ENCODE measurements around the gene GNAQ. TPM values are rescaled to one million over a fixed set of nuclear protein-coding genes. Genes with fewer than 3 reads are reported as not detected.

Gene GNAQ
- total and polyA plus RNA-seq, 8 donors: 13.1 to 75.3 (median 38.5) TPM

DNA sequence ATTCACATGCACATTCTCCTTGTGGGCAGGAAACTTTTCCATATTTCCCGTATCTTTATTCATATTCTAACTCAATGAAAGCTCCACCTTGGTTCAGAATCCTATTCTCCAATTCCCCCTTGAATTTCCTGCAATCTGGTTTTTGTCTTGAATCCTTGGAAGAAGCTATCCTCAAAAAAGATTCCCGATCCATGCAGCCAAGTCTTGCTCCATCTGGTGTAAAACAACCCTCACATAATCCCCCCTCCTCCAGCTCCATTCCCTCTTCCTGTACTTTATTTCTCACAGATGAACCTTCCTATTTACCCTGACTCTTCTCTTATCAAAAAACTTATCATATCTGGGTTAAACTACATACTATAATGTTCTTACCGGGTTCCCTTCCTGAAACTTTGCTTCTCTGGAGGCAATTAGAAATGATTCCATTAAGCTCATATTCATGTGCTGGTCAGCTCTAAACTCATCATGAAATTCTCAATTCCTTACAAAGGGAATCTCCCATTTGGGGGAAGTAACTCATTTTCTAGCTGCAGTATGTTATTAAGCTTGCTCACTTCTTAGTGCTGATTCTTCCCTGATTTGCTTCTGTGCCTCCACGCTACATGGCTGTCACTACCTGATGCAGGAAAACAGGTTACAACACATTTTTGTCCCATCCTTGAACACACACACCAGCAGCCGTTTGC is 81.7 kb downstream of the GNAQ start:
- no peak for TF ChIP-seq POLR2A (IDR thresholded peaks at IDR 0.05)
- no peak for TF ChIP-seq EP300 (IDR thresholded peaks at IDR 0.05)
- TF ChIP-seq, protein P1, sequence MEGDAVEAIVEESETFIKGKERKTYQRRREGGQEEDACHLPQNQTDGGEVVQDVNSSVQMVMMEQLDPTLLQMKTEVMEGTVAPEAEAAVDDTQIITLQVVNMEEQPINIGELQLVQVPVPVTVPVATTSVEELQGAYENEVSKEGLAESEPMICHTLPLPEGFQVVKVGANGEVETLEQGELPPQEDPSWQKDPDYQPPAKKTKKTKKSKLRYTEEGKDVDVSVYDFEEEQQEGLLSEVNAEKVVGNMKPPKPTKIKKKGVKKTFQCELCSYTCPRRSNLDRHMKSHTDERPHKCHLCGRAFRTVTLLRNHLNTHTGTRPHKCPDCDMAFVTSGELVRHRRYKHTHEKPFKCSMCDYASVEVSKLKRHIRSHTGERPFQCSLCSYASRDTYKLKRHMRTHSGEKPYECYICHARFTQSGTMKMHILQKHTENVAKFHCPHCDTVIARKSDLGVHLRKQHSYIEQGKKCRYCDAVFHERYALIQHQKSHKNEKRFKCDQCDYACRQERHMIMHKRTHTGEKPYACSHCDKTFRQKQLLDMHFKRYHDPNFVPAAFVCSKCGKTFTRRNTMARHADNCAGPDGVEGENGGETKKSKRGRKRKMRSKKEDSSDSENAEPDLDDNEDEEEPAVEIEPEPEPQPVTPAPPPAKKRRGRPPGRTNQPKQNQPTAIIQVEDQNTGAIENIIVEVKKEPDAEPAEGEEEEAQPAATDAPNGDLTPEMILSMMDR (IDR thresholded peaks at IDR 0.05): no peak
- TF ChIP-seq POLR2AphosphoS5 (IDR thresholded peaks at IDR 0.05): no peak
- no peak overlapping the region for H3K27ac ChIP-seq
- H3K9me3 ChIP-seq: no peaks in the 10 kb centered on the region
- H3K4me1 ChIP-seq: peaks cover 67 to 95% (median 83%) of the 10 kb centered on the region in 4 donors
- intact Hi-C loops (cut with DNase I; ENCODE audit: low total_unique reads): no loop called here
- no peaks in the 10 kb centered on the region for H3K27me3 ChIP-seq
- no peaks in the 10 kb centered on the region for H3K36me3 ChIP-seq
- DNase-seq: no peak
- 57 to 72% (median 68%) methylated on average over 5 of the region's 5 CpGs for WGBS, 5 donors
- no peak overlapping the region for H3K4me3 ChIP-seq

DNA sequence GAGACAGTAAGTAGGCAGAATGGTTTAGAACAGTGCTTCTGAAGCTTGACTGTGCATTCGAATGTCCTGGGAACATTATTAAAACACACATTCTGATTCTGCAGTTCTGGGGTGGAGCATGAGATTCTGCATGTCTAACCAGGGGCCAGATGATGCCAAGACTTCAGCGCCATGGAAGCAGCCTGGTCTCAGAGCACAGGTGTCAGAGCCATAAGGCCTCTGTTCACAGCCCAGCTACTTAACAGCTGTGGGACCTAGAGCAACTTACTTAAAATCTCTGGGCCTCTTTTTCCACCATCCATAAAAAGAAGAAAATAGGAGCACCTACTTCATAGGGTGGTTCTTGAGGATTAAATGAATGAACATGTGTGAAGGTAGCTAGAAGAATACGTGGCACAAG is 84.0 kb downstream of the GNAQ start:
- WGBS, 5 donors: 65 to 79% (median 65%) methylated on average over 3 of the region's 3 CpGs
- TF ChIP-seq POLR2A (IDR thresholded peaks at IDR 0.05) (no peak), EP300 (IDR thresholded peaks at IDR 0.05) (no peak), POLR2AphosphoS5 (IDR thresholded peaks at IDR 0.05) (no peak)
- TF ChIP-seq, protein P1 (IDR thresholded peaks at IDR 0.05): no peak
- H3K4me1 ChIP-seq: peaks cover 57 to 95% (median 78%) of the 10 kb centered on the region in 4 donors

DNA sequence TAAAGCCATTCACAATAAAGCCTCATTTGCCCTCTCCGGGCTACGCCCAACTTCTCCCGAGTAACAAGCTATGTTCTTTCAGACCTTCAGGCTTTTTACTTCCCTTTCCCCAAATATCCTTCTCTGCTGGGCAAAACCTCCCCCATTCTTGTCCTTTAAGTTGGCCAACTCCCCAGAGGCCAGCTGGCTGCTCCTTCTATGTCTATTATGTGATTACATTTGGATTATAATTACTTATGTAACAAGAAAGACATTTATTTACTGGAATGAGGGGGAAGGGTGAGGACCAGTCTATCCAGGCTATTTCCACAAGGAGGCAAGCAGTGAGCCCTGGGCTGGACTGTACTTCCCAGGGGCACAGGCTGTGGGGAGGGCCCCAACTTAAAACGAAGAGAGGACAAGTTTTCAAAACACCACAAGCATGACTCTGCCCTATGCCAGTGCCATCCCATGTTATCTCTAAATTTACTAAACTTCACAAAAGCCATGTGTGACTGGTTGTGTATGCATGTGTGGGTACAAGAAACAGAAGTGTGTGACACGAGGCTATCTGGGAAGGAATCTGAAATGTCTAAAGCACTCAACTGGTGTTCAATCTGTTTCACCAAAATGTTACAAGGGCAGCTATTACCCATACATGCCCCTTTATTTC is 84.5 kb downstream of the GNAQ start:
- peak overlapping the region in 1 of 4 donors; percentile 11 for H3K4me3 ChIP-seq
- peaks cover 52 to 95% (median 76%) of the 10 kb centered on the region in 4 donors for H3K4me1 ChIP-seq
- DNase-seq: peak; percentile 48 to 55
- no peaks in the 10 kb centered on the region for H3K27me3 ChIP-seq
- no peaks in the 10 kb centered on the region for H3K36me3 ChIP-seq
- 10 to 35% (median 24%) methylated on average over 5 of the region's 5 CpGs for WGBS, 5 donors
- peak overlapping the region; percentile 14 to 85 (median 64) for H3K27ac ChIP-seq
- no peak for TF ChIP-seq POLR2A (IDR thresholded peaks at IDR 0.05)
- TF ChIP-seq POLR2AphosphoS5 (IDR thresholded peaks at IDR 0.05): peak in 1 of 3 donors; percentile 47
- intact Hi-C loops (cut with DNase I; ENCODE audit: low total_unique reads): no loop called here
- H3K9me3 ChIP-seq: no peaks in the 10 kb centered on the region

More for the DNA sequence above, 84.0 kb downstream of the GNAQ start:
- H3K36me3 ChIP-seq: no peaks in the 10 kb centered on the region
- DNase-seq: no peak
- no peaks in the 10 kb centered on the region for H3K27me3 ChIP-seq
- intact Hi-C loops (cut with DNase I; ENCODE audit: low total_unique reads): no loop called here
- no peaks in the 10 kb centered on the region for H3K9me3 ChIP-seq
- H3K4me3 ChIP-seq: no peak overlapping the region
- peak overlapping the region; percentile 14 to 85 (median 64) for H3K27ac ChIP-seq

GRCh38 chr9:77946296-77946695 is 85.3 kb downstream of the GNAQ start:
- TF ChIP-seq POLR2A (IDR thresholded peaks at IDR 0.05): no peak
- Histone ChIP-seq H3K9me3 (no peaks in the 10 kb centered on the region), H3K27me3 (no peaks in the 10 kb centered on the region), H3K27ac (peak overlapping the region in 3 of 5 donors; percentile 60 to 85 (median 74)), H3K4me1 (peaks cover 52 to 92% (median 72%) of the 10 kb centered on the region in 4 donors), H3K36me3 (no peaks in the 10 kb centered on the region), H3K4me3 (peak overlapping the region in 1 of 4 donors; percentile 11)
- intact Hi-C loops (cut with DNase I; ENCODE audit: low total_unique reads): no loop called here
- WGBS, 5 donors: 39 to 63% (median 45%) methylated on average over 4 of the region's 4 CpGs
- no peak for DNase-seq

DNA sequence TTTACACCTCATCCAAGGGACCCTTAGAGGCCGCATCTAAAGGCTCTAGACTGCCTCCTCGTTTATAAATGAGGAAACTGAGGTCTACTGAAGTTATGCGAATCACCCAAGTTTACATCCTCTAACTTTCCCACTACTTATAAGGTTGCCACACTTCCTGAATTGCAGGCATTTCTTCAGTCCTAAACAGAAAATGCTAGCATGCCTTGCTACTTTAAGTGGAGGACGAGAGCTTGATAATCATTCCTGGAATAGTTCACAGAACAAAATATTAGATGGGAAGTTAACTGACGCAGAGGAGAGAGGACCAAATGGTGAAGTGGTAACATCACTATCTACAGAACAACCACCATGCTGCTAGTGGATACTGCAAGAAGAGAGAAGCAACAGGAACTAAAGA is 85.8 kb downstream of the GNAQ start:
- H3K4me1 ChIP-seq: peaks cover 52 to 89% (median 71%) of the 10 kb centered on the region in 4 donors
- no peak for DNase-seq
- no peaks in the 10 kb centered on the region for H3K9me3 ChIP-seq
- no peak overlapping the region for H3K4me3 ChIP-seq
- H3K36me3 ChIP-seq: no peaks in the 10 kb centered on the region
- WGBS, 5 donors: 56 to 64% (median 61%) methylated on average over 5 of the region's 5 CpGs
- H3K27ac ChIP-seq: peak overlapping the region in 4 of 5 donors; percentile 50 to 85 (median 66)
- intact Hi-C loops (cut with DNase I; ENCODE audit: low total_unique reads): no loop called here
- TF ChIP-seq POLR2AphosphoS5 (IDR thresholded peaks at IDR 0.05) (no peak), POLR2A (IDR thresholded peaks at IDR 0.05) (no peak), EP300 (IDR thresholded peaks at IDR 0.05) (no peak)
- TF ChIP-seq, protein P1 (IDR thresholded peaks at IDR 0.05): no peak
- no peaks in the 10 kb centered on the region for H3K27me3 ChIP-seq
